HG03159 (cell line): ENCODE measurements around the gene PTGFRN.
"Not testable (repeated sequence)": the region's sequence is repeated elsewhere in the genome, so short reads cannot be mapped to it uniquely, and the experiment has no call there.

Experiments
- ATAC-seq: cut with Tn5 transposase; IDR thresholded peaks from one replicate; pipeline ENCODE4 v1.9.1; 2021; ENCODE audit warnings: mild to moderate bottlenecking, moderate library complexity; ENCODE audit not compliant: unreplicated experiment

Gene PTGFRN

DNA sequence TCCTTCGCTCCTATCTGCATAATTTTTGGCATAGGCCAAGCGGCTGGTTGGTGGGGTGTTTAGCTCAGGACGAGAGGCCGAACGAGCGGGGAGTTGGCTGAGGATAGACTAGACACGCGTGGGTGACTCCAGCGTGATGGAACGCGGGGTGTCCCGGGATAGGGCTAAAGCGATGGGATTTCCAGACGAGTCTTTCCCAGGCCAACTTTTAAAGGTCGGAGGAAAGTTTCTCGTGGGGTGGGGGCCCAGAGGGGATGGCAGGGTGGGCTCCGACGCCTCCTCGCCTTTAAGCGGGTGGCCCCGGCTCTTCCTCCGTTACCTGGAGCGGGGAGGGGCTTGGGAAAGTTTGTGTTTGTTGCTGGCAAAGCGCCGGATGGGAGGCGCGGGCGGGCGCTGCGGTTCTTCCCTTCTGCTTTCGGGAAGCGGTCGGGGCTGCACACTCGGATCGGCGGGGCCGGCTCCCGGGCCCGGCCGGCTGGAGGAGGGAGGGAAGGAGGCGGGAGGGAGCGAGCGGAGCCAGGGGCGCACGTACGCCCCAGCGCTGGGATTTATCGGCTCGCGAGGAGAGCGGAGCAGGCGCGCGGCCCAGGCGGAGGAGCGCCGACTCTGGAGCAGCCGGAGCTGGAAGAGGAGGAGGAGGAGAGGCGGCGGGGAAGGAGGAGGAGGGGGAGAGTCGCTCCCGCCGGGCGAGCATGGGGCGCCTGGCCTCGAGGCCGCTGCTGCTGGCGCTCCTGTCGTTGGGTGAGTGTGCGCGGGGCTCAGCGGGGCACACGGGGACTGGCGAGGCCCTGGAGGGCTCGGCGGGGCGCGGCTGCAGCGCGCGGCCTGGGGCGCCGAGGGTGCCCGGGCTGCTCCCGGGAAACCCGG is at the start of gene PTGFRN:
PTGFRN (plus strand) TSS at position 405 of the 867 bp plus-strand sequence; CDS start at position 693, 288 bp downstream.
- no peak for ATAC-seq

DNA sequence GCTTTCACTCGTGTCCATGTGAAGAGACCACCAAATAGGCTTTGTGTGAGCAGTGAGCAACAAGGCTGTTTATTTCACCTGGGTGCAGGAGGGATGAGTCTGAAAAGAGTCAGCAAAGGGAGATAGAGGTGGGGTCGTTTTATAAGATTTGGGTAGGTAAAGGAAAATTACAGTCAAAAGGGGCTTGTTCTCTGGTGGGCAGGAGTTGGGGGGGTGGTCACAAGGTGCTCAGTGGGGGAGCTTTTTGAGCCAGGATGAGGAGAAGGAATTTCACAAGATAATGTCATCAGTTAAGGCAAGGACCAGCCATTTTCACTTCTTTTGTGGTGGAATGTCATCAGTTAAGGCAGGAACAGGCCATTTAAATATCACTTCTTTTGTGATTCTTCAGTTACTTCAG is 49.5 kb upstream of the PTGFRN start:
- not testable (repeated sequence) for ATAC-seq

DNA sequence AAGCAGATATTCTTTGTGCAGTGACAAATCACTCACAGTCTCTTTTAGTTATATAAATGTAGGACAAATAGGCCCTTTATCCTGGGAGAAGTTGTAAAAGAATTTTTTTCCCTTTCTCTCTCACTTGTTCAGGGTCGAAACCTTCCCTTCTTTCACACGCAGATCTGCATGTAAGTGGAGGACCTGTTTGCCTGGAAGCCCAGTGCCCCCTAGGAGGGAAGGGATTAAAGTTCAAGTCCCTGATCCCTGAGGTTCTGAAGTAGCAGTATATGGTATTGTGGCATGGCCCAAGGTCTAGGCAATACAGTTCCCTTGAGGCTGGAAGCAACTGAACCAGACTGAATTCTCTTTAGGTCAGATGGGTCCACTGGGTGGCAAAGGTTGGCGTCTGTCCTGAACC is 48.6 kb upstream of the PTGFRN start:
- ATAC-seq, result no peak

DNA sequence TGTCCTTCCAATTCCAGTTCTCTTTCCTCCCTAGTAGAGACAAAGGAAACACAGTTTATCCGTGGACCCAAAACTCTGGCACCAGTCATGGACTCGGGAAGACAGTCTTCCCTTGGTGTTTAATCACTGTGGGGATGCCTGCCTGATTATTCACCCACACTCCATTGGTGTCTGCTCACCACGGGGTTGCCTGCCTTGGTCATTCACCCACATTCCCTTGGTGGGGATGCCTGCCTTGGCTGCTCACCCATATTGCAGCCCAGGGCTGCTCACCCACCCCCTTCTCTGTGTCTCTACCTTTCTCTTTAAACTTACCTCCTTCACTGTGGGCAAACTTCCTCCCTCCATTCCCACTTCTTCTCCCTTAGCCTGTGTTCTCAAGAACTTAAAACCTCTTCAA is 46.7 kb upstream of the PTGFRN start:
- not testable (repeated sequence) for ATAC-seq

DNA sequence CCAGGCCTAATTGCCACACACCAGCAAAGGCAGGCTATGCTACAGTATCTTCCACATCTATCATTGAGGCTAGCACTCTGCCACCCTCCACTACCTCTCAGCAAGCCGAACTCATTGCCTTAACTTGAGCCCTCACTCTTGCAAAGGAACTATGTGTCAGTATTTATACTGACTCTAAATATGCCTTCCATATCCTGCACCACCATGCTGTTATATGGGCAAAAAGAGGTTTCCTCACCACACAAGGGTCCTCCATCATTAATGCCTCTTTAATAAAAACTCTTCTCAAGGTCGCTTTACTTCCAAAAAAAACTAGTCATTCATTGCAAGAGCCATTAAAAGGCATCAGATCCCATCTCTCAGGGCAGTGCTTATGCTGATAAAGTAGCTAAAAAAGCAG is 43.2 kb upstream of the PTGFRN start:
- ATAC-seq, result not testable (repeated sequence)

DNA sequence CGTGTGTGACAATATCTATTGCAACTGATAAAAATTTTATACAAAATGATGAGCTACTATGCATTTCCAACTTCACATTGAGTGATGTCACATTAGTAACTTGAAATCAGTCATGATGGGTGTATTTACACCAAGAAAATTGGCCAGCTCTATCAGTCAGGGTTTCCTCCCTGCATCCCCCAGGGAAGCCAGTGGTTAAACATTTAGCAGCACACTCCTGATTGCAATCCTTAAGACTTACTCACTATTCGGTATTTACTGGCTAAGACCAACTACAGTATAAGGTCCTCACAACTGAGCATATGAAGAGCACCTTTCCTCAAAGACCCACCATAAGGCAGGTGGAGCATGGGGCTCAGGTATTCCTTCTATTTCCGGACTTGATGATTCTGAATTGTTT is 41.3 kb upstream of the PTGFRN start:
- no peak for ATAC-seq

DNA sequence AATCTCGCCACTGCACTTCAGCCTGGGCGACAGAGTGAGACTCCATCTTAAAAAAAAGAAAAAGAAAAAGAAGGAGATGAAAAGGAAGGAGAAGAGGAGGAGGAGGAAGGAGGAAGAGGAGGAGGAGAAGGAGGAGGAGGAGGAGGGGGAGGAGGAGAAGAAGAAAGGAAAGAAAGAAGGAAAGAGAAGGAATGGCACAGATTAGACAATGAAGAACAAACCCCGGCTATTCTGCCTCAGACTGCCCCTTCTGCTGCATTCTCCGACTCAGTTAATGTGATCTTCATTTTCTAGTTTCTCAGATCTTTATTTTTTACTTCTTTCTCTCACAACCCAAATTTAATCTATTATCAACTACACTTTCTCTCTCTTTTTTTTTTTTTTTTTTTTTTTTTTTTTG is 40.1 kb upstream of the PTGFRN start:
- ATAC-seq, result no peak

DNA sequence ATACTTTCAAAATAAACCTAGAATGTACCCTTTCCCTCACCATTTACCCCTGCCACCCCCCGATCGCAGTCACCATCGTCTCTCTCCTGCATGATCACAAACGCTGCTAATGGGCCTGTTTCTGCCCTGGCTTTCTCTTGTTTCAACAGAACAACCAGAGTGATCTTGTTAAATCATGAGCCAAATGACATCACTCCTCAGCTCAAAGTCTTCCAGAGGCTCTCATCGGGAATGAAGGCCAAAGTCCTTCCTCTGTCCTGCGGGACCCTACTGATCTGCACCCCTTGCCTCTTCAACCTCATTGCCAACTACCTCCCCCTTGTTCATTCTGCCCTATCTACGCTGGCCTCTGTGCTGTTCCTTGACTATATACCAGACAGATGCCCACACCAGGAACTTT is 39.4 kb upstream of the PTGFRN start:
- no peak for ATAC-seq

DNA sequence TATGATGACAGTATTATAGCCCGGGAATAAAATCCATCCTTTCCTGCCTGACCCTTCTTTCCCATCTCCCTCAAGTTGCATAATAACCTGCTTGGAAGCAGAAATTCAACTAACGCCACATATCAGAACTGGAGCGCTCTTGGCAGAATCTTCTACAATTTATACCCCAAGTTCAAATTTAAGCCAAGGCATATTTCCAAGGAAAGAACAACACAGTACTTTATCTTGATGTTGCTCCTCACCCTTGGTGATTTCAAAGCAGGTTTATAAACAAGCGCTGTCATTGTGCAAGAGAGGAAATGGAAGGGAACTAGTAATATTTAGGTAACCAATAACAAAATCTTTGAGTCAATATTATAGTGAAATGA is 38.0 kb upstream of the PTGFRN start:
- no peak for ATAC-seq

DNA sequence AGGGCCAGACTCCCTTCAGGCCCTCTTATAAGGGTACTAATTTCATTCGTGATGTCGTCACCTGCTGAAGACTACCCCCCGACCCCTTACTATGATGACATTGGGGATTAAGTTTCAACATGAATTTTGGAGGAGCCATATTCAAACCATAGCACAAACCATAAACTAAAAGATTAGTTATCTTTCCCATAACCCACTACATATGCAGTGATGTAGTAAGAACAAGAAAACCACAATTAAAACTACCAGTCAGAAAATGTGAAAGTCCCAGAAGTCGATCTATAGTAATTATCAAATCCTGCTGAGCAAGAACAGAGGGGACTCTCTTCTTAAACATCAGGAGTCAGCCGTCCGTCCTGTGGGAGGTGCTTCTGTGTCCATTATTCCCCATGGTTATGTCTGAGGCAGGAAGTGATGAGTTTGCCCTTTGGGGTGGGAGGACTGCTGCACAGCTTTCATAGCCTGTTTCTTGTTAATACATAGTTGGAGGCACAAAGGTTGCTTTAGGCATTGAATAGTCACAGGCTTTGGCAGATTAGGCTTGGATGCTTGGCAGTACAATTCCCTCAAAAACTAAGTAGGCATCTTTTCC is 35.9 kb upstream of the PTGFRN start:
- no peak for ATAC-seq

DNA sequence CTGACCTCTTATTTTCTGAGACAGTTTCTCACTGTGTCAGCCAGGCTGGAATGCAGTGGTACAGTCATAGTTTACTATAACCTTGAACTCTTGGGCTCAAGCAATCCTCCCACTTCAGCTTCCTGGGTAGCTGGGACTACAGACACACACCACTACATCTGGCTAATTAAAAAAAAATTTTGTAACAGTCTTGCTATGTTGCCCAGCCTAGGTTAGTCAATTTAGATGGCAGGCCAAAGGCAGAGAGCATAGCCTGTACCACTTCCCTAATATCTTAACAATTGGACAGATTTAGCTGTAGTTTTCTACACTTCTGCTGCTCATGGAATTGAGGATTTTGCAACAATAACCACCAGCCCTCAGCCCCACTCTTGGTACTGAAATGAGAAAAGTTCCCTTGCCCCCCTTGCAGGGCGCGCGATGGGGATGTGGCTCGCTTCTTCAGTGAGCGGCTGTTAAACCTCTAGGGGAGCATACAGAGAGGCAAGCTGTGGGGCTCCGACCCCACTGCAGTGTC is 34.9 kb upstream of the PTGFRN start:
- no peak for ATAC-seq

DNA sequence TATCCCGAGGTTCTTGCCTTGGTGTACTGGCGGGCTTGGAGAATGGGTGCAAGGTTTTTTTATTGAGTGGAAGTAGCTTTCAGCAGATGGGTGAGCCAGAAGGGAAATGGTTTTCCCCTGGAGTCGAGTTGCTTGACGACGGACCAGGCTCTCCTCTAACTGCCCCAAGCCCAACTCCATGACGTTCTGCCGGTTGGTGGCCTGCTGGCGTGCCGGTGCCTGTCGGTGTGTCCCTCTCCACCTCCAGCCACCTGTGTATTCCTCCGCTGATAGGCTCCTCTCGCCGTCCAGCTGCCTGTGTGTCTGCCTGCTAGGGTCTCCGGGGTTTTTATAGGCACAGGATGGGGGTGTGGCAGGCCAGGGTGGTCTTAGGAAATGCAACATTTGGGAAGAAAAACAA is 34.3 kb upstream of the PTGFRN start:
- ATAC-seq, result no peak

DNA sequence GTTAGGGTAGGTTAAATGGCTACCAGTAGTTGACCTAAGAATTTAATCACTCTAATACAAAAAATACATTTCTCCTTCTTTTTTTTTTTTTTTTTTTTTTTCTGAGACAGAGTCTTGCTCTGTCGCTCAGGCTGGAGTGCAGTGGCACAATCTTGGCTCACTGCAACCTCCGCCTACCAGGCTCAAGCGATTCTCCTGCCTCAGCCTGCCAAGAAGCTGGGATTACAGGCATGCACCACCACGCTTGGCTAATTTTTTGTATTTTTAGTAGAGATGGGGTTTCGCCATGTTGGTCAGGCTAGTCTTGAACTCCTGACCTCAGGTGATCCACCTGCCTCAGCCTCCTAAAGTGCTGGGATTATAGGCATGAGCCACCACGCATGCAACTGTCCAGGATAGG is 33.8 kb upstream of the PTGFRN start:
- not testable (repeated sequence) for ATAC-seq

DNA sequence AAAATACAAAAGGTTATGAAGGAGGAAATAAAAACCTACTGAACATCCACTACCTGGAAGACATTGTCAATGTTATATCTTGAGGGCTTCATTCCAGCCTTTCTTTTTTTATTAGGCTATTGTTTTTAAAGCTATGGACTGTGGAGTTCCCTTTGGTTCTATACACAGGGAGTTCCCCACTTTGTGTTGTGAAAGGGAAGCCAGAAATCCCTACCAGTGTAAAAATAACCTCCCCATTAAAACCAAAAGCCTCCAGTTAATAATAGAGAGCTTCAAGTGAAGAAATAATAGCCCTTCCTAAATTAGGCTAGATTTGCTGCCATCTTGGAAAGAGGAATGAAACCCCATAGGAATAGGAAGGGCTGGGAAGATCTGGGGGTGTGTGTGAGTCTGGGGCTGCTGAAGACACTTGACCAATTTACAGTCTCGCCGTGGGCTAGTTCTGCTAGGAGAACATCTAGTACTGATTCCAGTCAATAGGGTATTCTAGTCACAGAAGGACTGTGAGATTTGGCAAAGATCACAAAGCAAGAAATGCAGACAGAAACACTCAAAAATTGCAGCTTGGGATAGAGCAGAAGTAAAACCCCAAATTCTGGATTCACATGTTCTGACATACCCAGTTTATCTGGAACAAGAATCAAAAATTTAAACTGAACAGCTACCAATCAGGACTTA is 32.4 kb upstream of the PTGFRN start:
- no peak for ATAC-seq

DNA sequence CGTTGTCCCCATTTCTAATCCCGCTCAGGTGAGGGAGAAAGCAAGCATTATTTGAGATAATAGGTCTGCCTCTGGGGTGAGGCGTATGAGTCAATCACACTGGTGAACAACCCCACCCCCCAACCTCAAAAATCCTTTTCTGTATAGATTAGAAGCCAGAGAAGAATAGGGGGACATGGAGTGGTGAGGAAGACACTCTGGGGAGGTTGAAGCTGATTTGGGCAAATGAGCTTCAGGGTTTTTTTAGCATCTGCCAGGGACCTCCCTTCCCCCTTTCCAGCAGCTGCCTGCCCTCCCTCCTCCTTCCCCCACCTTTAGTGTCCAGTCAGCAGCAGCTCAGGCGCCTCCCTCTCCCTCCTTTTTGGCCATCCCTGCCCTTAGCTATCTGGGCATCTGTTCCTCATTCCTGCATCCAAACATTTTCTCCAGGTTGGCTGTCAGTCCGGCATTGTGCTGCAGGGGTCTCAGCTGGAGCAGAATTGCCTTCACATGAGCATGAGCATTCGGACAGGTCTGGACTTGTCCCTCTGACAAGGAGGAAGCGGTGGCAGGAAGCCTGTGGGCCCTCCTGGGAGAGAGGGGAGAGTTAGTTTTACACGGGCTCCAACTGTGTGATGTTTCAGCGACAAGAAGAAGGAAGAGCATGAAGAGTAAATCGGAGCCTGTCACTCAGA is 30.8 kb upstream of the PTGFRN start:
- ATAC-seq, result no peak

DNA sequence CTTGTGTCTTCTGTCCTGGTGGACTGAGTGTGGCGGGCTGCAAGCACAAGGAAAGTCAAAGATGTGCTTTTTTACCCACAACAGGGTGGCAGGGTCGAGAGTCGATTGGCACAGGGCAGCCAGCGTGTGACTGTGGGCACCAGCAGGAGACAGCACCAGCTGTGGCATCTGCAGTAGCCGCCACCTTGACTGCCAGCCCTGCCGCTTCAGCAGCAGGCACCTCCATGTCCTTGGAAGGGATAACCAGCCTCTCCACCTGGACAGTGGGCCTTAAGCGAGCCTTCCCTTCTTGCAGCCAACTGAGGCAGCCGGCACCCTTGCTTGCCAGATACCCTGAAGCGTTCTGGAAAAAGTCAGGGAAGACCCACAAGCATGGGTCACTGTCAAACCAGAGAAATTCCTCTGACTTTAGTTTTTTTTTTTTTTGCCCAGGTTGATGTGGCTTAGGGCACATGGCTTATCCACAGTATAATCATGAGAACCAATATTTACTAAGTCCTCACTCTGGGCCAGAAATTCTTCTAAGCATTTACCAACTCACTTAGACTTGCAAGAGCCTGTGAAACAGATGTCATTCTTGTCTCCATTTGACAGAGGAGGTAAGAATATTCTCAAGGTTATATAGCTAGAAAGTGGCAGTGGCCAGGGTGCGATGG is 30.1 kb upstream of the PTGFRN start:
- ATAC-seq, result no peak

DNA sequence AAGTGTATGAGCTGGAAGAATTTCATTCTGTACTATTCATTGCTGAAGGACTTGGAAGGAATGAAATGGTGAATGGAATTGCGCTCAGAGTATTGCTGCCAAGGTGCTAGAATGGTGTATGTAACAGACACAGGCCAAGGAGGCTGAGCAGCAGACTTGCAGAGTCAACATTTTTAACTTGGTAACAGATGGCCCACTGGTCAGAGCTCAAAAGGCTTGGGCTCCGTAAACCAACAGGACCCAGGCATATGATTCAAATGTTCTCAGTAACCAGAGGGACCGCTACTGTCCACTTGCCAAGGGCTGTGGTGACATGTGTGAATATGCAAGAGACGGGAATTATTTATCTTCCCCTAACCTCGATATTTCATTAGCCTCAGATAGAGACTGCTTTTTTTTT is 28.8 kb upstream of the PTGFRN start:
- no peak for ATAC-seq

DNA sequence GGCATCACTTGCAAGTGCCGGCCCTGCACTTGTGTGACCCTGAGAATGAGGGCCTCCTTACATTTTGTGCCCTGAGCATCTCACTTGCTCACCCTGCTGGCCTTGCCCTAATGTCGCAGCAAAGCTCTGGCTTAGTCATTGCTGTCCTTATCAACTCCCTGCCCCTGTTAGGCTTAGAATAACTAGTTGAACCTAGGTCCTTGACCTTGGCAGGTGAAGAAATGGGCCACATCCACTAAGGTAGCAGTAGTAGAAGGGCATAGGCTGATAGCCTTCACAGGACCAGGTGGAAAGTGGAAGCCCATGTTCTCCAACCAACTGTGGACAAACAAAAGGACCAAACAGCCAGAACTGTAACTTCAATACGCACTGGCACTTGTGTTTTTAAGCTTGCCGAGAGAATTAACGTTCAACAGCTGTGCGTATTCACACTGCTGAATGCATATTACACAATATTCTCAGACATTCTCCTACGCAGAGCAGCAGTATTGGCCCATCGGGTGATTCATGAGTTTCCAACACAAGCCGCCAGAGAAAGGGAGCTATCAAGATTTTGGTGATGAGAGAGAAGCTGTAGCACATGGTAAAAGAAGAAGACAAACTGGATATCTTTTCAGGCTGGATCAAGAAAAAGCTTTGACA is 27.7 kb upstream of the PTGFRN start:
- ATAC-seq, result no peak

DNA sequence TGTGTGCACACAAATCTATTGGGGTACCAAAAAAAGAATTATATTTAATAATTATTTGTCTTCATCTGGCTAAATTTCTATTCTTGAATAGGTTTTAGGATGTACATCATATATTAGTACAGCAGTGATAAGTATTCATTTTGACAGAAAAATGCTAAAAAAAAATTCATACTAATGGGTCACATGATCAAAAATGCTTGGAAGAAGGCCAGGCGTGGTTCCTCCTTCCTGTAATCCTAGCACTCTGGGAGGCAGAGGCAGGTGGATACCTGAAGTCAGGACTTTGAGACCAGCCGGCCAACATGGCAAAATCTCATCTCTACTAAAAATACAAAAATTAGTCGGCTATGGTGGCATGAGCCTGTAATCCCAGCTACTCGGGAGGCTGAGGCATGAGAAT is 26.9 kb upstream of the PTGFRN start:
- ATAC-seq, result no peak

DNA sequence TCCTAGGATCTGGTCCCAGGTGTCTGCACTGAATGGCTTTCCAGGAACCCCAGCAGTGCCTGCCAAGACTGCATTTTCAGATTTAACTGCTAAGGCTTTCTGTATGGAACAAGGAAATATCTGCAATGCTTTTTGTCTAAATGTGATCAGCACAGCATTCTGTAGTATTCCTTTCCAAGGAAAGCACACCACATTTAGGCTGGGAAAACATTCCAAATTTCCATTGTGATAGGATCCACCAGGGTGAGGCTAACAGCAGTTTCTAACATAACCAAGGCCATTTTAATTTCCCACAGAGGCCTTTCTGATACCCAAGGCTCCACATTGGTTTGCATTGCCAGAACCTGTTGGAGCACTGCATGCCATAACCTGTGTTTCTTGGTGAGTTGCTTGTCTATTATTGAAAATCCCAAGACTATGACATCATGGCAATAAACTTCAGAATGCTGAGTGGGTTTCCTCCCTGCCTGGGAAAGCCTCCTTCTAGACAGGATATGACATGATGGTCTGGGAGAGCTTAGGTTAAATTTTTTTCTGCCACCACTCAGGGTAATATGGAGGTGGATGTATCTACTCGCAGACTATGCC is 23.3 kb upstream of the PTGFRN start:
- no peak for ATAC-seq
